ENCODE data around the gene MARK2.
"Not testable (repeated sequence)": the region's sequence is repeated elsewhere in the genome, so short reads cannot be mapped to it uniquely, and the experiment has no call there.

Gene MARK2

GRCh38 chr11:63858628-63859550, 20.0 kb downstream of the MARK2 start:
- DNase-seq: peak; percentile 70

DNA sequence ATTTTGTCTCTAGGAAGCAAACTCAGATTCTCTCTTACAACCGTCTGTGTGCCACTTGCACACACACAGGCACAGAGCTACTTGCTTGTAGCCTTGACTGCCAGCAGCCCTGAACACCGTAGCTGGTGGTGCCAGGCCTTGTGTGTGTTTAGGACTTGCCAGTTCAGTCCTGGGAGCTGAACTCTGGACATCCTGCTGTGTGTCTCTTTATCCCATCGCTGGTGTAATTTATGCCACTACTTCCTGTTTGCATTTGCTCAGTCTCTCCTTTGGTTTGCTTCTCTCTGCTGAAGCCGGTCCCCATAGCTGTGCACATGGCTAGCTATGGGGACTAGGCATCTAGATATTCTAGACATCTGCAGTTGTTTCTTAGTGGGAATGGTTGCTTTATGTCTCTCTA, 24.0 kb downstream of the MARK2 start:
- no peak for DNase-seq

GRCh38 chr11:63863620-63864019, 24.7 kb downstream of the MARK2 start:
- DNase-seq: not testable (repeated sequence)

DNA sequence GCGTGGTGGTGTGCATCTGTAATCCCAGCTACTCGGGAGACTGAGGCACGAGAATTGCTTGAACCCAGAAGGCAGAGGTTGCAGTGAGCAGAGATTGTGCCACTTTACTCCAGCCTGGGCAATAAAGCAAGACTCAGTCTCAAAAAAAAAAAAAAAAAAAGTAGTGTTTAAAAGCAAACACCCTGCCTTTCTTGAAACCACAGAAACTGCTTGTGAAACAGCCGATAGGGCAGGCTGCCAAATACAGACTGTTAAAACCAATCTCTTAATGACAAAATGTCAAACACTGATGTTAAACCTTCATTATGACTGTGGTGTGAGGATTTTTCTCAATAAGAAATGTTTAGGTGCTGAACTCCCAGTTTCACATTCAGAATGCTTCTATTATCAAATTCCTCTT, 27.3 kb downstream of the MARK2 start:
- peak; percentile 86 for DNase-seq

DNA sequence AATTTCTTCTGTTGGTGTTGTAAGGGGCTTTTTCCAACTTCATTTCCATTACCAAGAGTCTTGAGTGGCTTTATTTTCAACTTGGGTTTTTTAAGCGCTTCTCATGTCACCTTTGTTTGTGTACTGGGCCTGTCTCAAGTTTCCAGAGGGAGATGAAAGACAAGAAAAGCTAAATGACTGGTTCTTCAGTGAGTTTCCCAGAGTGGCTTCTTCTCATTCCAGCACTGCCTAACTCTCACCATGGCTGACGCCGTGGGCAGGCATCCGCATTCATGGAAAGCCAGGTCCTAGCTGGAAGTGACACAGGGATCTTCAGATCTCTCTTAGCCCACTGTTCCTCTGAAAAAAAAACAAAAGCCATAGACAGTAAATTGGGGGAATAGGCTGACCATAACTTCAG, 28.6 kb downstream of the MARK2 start:
- no peak for DNase-seq

GRCh38 chr11:63868399-63869064, 29.6 kb downstream of the MARK2 start:
- no peak for DNase-seq

GRCh38 chr11:63869171-63869591, 30.3 kb downstream of the MARK2 start:
- DNase-seq: no peak

DNA sequence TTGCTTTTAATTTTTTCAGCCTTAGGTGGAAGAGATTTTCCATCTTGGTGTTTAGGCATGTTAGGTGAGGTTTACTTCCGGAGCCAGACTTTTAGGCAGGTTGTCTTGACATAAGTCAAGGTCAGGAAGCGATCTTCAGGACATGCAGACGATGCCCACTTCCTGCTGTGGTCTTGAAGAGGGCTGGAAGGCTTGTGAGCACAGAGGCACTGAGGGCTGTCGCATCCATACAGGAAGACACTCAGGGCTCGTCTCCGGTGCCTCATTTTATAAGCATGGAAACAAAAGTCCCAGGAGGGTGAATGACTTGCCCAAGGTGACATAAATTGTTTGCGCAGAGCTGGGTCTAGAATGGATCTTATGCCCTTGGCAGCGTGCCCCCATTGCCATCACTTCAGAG, 30.8 kb downstream of the MARK2 start:
- DNase-seq: no peak

DNA sequence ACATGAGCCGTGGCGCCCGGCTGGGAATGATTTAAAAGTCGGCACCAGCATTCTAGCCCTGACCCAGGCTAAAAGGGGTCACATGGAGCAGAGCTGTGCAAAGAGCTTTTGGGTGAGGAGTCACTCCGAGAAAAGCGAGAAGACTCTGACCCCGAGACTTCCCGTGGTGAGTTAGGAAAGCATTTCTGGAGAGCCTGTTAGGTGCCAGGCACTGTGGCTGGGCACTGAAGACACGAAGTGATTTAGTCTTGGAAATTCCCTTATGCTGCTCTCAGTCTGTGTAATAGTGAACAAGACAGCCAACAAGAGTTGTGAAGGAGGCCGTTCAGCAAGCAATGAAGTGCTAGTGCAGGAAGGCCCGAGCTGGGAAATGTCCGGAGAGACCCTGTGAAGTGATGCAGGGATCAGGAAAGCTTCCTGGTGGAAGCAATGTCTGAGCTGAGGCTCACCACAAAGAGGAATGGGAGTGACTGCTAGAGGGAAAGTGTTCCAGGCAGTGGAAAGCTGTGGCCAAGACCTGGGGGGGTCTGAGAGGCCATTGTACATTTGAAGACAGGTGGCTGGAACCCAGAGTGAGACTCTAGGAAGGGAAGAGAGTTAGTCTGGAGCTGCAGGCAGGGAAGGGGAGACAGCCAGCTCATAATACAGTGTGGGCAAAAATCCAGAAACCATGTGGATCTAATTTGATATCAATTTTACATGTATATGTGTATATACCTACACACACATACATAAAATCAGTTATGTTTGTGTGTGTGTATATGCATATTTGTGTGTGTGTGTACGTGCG, 31.6 kb downstream of the MARK2 start:
- DNase-seq: no peak

- DNase-seq: peak; percentile 99
These were observed 33.3 kb downstream of the MARK2 start for GRCh38 chr11:63871962-63872799.

GRCh38 chr11:63872800-63873197, 33.9 kb downstream of the MARK2 start:
- DNase-seq: no peak

DNA sequence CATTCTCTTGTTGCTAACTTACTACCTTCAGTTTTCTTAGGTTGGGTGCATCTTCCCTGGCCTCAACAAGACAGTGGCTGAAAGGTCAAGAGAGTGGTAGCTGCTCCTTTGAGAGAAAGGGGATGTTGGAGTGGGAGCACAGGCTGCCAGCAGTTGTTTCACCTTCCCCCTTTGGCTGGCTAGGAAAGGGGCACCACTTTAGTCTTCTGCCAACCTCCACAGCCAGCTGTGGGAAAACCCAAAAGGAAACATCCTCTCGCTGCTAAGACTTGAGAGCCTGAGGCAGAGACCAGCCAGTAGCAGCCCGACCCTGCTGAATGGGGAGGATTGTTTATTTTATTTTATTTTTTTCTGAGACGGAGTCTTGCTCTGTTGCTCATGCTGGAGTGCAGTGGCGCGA, 34.4 kb downstream of the MARK2 start:
- no peak for DNase-seq

DNA sequence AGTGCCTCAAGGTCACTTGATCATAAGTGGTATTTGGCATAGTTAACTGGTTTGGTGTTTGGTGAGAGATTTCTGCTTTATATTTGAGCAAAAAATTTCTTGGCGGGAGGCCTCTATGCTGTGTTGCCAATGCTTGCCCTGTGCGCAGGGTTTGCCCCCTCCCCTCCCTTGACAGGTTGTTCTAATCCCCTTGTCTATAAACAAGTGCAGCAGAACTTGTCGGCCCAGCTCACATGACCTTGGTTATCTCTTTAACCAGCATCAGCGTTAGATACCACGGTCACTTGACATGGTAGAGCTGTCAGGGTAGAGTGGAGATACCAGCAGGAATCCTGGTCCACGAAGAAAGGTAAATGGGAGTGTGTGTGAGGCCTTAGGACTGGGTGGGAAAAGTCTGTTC, 35.6 kb downstream of the MARK2 start:
- peak; percentile 66 for DNase-seq

DNA sequence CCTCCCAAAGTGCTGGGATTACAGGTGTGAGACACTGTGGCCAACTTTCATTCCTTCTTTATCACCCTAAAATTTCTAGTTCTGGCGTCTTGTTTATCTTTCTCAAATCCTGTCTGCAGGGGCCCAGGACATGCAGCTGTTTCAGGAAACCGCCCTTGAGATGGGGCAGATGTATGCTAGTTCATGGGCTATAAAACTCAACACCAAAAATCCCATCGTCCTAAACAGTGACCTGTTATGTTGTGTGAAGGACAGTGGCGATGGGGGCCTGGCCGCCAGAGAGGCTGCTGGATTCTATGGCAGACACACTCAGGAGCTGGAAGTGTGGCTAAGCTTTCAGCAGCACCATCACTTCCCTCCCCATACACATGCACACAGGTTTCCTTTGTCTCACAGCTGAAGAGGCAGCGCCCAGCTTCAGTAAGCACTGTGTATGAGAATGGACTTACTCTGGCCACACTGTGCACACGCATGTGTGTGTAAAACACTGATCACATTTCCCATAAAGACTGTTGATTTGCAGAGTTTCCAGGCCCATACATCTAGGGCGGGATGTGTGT, 36.7 kb downstream of the MARK2 start:
- no peak for DNase-seq

- no peak for DNase-seq
These were observed 37.7 kb downstream of the MARK2 start for GRCh38 chr11:63876616-63877015.

DNA sequence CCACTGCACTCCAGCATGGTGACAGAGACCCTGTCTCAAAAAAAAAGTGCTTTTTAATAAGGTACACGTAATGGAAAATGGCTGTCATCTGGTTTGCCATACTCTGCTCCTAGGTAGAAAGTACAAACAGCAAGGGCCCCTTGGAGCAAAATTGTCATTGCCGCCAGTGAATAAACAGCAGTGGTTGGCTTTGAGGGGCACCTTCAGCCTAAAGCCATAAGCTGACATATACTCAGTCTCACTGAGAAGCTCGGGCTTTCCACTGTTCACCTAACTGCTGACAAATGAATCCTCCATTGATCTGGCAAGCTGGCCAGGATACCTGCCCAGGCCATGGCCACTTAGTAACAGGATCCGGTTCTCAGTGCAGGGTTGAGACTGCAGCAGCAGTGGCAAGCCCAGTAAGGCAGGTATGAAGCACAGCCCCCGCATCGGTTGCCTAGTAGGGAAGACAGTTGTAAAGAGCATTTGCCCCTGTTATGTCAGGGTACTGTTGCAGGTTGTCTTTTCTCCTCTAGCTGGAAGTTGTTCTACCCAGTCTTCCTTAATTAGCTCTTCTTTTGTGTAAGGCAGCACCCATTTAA, 38.8 kb downstream of the MARK2 start:
- no peak for DNase-seq

DNA sequence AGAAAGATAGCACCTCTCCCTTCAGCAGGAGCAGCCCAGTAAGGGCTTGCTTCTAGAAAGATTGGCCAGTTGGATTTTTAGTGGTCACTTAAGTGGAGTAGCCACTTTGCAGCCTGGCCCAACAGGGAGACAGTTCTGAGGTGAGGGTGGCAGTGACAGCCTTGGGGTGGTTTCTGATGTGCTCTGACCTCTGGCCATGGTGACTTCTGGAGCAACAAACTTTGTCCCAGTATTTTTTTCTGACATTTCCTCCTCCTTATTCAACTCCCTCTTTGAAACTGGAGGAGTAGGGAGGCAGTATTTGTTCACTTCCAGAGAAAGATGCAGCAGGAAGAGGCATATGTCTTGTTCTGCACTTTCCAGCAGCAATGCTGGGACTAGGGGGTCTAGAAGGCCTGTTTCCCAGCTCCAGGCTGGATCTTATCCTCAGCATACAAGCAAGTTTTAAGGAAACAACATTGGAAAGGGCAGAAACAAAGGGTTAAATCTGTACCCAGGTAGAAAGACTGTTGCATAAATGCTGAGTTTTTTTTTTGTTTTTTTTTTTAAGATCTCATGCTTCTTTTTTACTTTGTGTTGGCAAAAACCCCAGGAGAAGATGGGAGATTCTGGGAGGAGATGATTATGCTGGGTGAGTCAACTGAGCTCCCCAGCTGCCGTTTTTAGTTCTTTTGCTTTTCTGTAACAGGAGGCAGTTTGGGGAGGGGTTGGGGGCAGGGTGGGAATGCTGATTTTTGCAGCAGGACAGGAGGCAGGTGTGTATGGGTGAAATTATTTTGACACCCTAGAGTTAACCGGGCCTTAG, 40.9 kb downstream of the MARK2 start:
- DNase-seq: no peak

- DNase-seq: no peak
These were observed 41.5 kb downstream of the MARK2 start for GRCh38 chr11:63880403-63880790.

DNA sequence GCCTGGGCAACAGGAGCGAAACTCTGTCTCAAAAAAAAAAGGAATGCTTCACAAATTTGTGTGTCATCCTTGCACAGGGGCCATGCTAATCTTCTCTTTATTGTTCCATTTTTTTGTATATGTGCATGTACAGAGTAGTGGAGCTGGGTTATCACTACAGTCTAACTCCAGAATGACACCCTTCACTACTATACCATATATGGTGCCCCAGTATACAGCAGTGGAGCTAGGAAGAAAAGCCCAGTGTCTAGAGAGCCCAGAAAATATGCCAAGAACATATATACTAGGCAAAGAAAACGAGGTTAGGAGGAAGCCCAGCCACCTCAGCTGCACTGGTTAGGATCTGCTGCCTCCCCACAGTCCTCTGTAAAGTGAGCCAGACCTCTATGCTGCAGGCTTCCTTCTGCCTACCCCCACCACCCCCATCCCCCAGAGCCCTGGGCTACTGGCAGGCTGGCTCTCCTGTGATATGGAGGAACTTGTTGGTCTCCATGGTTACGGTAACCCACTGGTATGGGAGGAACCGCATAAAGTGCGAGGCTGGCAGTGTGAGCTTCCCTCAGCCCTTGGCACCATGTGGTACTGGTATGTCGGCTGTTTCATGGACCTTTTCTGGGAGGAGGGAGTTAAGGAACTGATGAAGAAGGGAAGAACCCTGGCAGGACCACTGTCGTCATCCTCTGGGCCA, 43.8 kb downstream of the MARK2 start:
- DNase-seq: peak; percentile 31

DNA sequence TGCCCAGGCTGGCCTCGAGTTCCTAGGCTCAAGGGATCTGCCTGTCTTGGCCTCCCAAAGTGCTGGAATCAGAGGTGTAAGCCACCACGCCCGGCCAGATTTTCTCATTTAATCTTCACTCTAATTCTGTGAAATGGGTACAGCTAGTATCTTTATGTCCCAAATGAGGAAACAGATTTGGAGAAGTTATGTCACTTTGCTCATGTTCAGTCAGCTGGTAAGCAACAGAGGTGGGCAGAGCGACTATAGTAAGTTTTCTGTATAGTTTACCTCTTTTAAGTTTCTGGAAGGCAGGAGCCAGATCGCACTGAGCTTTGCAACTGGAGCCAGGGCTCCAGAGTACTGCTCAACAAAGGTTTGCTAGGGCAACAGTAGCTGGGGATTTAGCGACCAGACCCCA, 44.9 kb downstream of the MARK2 start:
- DNase-seq: no peak
